ENCODE measurements around the gene EDN1. TPM values are rescaled to one million over a fixed set of nuclear protein-coding genes. Genes with fewer than 3 reads are reported as not detected.

Gene EDN1
- total RNA-seq, 1 experiment from 2014 or later: 25.6 TPM

DNA sequence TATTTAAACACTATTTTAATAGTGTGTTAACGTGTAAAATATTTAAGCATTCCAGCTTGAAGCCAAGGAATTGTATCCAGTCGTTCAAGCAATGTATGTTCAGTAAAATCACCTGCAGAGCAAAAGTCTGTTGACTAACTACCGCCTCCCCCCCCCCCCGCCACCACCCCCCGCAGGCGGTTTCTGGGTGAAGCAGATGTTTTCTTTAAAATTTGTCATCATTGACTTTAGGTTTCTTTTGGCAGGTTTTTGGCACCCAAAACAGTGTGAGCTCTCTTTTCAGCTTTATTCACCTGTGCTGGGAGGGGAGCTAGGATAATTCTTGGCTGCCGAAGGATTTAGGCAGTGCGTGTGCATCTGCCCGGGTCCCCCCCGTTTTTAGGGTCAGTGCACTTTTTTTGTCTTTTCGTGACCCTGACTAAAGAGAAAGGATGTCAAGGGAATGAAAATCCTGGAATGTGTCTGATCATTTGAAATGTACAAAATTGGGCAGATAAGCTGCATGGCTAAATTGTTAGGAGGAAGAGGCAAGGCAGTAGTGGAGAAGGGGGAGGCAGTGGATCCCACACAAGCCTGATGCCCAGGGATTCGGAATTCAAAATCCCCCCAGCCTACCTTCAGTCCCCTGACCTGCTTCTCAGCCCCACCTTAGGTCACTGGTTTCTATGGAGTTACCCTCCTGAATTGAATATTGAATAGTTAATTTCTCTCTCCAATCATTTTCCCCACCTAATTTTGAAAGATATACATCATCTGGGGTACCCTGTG lies 1.1 kb downstream of the EDN1 start:
- Histone ChIP-seq H3K4me3 (ENCODE audit: low read length) (peak overlapping the region; percentile 77), H3K4me1 (ENCODE audit: insufficient read depth, low read length) (peaks cover 76% of the 10 kb centered on the region), H3K27ac (ENCODE audit: low read length) (peak overlapping the region; percentile 86), H3K27me3 (ENCODE audit: low read length) (no peaks in the 10 kb centered on the region), H3K9me3 (ENCODE audit: low read length) (no peaks in the 10 kb centered on the region), H2AFZ (ENCODE audit: low read length) (no peak overlapping the region), H3K9ac (ENCODE audit: low read length) (peak overlapping the region; percentile 66), H3K4me2 (ENCODE audit: low read length) (peak overlapping the region; percentile 84), H3F3A (ENCODE audit: low read length, unreplicated experiment) (peaks cover 5% of the 10 kb centered on the region), H4K20me1 (ENCODE audit: low read length) (no peaks in the 10 kb centered on the region), H3K9me2 (replicated peaks; ENCODE audit: low read length) (no peaks in the 10 kb centered on the region), H3K79me2 (ENCODE audit: low read length) (peaks cover 21% of the 10 kb centered on the region), H3K36me3 (ENCODE audit: low read depth, low read length) (peaks cover 5% of the 10 kb centered on the region; the same call in 1 of the 2 replicates)
- CTCF ChIA-PET: interaction anchor here (0.5 to 1.4 kb wide), 7 partner anchors 33 to 318 kb away, joined by 3 to 12 read pairs (median 5); no protein-coding TSS in a partner anchor
- no TSS peak for BruUV-seq (replicated peaks)
- ATAC-seq (peak; percentile 1; the same call in 1 of the 2 replicates), DNase-seq (peak; percentile 87)
- TF ChIP-seq, protein P1, sequence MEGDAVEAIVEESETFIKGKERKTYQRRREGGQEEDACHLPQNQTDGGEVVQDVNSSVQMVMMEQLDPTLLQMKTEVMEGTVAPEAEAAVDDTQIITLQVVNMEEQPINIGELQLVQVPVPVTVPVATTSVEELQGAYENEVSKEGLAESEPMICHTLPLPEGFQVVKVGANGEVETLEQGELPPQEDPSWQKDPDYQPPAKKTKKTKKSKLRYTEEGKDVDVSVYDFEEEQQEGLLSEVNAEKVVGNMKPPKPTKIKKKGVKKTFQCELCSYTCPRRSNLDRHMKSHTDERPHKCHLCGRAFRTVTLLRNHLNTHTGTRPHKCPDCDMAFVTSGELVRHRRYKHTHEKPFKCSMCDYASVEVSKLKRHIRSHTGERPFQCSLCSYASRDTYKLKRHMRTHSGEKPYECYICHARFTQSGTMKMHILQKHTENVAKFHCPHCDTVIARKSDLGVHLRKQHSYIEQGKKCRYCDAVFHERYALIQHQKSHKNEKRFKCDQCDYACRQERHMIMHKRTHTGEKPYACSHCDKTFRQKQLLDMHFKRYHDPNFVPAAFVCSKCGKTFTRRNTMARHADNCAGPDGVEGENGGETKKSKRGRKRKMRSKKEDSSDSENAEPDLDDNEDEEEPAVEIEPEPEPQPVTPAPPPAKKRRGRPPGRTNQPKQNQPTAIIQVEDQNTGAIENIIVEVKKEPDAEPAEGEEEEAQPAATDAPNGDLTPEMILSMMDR (conservative IDR thresholded peaks at IDR 0.05; ENCODE audit: low read depth, low read length): no peak
- TF ChIP-seq EZH2 (IDR thresholded peaks at IDR 0.05; ENCODE audit: low read length, unreplicated experiment): no peak
- TF ChIP-seq EZH2phosphoT487 (IDR thresholded peaks at IDR 0.05; ENCODE audit: borderline replicate concordance, low read length): no peak
- POLR2A ChIA-PET (ENCODE audit: unreplicated experiment): interaction anchor here (0.6 to 1.8 kb wide), 10 partner anchors 23 to 1195 kb away, joined by 3 to 65 read pairs (median 7); no protein-coding TSS in a partner anchor
- intact Hi-C loops (cut with micrococcal nuclease): loop anchor here (1.0 to 5.0 kb wide), 5 partner anchors 33 to 314 kb away; partner anchors contain the start of gene HIVEP1

DNA sequence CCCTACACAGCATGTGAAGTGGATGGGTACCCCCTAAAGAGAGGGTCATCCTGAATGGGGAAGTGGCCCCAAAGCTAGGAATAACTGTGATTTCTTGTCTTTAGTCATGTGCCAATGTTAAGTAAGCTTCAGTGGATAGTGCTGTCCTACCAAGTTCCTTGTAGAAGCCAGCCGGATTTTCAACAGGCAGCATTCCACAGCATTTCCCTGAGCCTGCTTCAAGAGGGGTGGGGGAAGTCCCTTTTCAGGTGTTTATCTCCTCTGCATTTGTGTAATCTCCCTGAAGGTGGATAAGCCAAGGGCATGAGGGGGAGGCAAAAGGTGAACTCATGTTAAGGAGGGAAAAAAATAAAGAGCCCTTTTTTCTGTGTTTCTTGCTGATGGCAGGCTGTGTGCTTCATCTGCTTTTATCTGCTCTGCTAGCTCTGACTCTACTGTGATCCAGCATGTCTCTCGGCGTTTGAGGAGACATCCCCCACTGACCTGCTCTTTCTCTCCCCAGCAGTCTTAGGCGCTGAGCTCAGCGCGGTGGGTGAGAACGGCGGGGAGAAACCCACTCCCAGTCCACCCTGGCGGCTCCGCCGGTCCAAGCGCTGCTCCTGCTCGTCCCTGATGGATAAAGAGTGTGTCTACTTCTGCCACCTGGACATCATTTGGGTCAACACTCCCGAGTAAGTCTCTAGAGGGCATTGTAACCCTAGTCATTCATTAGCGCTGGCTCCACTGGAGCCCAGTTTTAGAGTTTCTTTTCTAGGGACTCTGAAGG lies 1.9 kb downstream of the EDN1 start:
- H3K27me3 ChIP-seq (ENCODE audit: low read length): no peaks in the 10 kb centered on the region
- H3K9me3 ChIP-seq (ENCODE audit: low read length): no peaks in the 10 kb centered on the region
- no TSS peak for BruUV-seq (replicated peaks)
- no peak for TF ChIP-seq EZH2phosphoT487 (IDR thresholded peaks at IDR 0.05; ENCODE audit: borderline replicate concordance, low read length)
- TF ChIP-seq EZH2 (IDR thresholded peaks at IDR 0.05; ENCODE audit: low read length, unreplicated experiment): no peak
- TF ChIP-seq, protein P1 (conservative IDR thresholded peaks at IDR 0.05; ENCODE audit: low read depth, low read length): peak; percentile 50
- peaks cover 76% of the 10 kb centered on the region for H3K4me1 ChIP-seq (ENCODE audit: insufficient read depth, low read length)
- H3K9me2 ChIP-seq (replicated peaks; ENCODE audit: low read length): no peaks in the 10 kb centered on the region
- ChIA-PET CTCF (interaction anchor here (0.6 to 0.7 kb wide), 4 partner anchors 32 to 317 kb away, joined by 3 to 6 read pairs (median 4); no protein-coding TSS in a partner anchor), POLR2A (ENCODE audit: unreplicated experiment) (interaction anchor here (0.6 to 1.8 kb wide), 7 partner anchors 22 to 609 kb away, joined by 3 to 65 read pairs (median 5); no protein-coding TSS in a partner anchor)
- intact Hi-C loops (cut with micrococcal nuclease): loop anchor here (1.0 to 5.0 kb wide), 5 partner anchors 32 to 313 kb away; partner anchors contain the start of gene HIVEP1
- ATAC-seq (no peak), DNase-seq (peak; percentile 50)
- H3K27ac ChIP-seq (ENCODE audit: low read length): no peak overlapping the region
- H3K9ac ChIP-seq (ENCODE audit: low read length): peak overlapping the region; percentile 41
- peaks cover 21% of the 10 kb centered on the region for H3K79me2 ChIP-seq (ENCODE audit: low read length)
- no peak overlapping the region for H2AFZ ChIP-seq (ENCODE audit: low read length)
- H3K4me3 ChIP-seq (ENCODE audit: low read length): peak overlapping the region; percentile 77
- peaks cover 5% of the 10 kb centered on the region; the same call in 1 of the 2 replicates for H3K36me3 ChIP-seq (ENCODE audit: low read depth, low read length)
- H4K20me1 ChIP-seq (ENCODE audit: low read length): no peaks in the 10 kb centered on the region
- H3F3A ChIP-seq (ENCODE audit: low read length, unreplicated experiment): peaks cover 5% of the 10 kb centered on the region
- H3K4me2 ChIP-seq (ENCODE audit: low read length): peak overlapping the region; percentile 84
